Measurements from ENCODE around the gene MRPL12.

Gene MRPL12

GRCh38 chr17:81690549-81690948, 12.6 kb upstream of the MRPL12 start:
- H3K27ac Mint-ChIP-seq = no peak overlapping the region
- H3K36me3 Mint-ChIP-seq = peaks cover 7% of the 10 kb centered on the region
- peaks cover 18% of the 10 kb centered on the region for H3K4me1 Mint-ChIP-seq
- H3K27me3 Mint-ChIP-seq = no peaks in the 10 kb centered on the region
- no peaks in the 10 kb centered on the region for H3K9me3 Mint-ChIP-seq
- no peak overlapping the region for H3K4me3 Mint-ChIP-seq

GRCh38 chr17:81691196-81691595, 12.0 kb upstream of the MRPL12 start:
- no peak overlapping the region for H3K27ac Mint-ChIP-seq
- H3K27me3 Mint-ChIP-seq = no peaks in the 10 kb centered on the region
- no peaks in the 10 kb centered on the region for H3K9me3 Mint-ChIP-seq
- H3K4me1 Mint-ChIP-seq = peaks cover 14% of the 10 kb centered on the region
- H3K4me3 Mint-ChIP-seq = no peak overlapping the region
- H3K36me3 Mint-ChIP-seq = peaks cover 6% of the 10 kb centered on the region

GRCh38 chr17:81691608-81692007, 11.6 kb upstream of the MRPL12 start:
- Mint-ChIP-seq H3K4me1 (peaks cover 11% of the 10 kb centered on the region), H3K9me3 (no peaks in the 10 kb centered on the region), H3K36me3 (peaks cover 4% of the 10 kb centered on the region), H3K27ac (no peak overlapping the region), H3K27me3 (no peaks in the 10 kb centered on the region), H3K4me3 (no peak overlapping the region)

- Mint-ChIP-seq H3K4me1 (peaks cover 7% of the 10 kb centered on the region), H3K36me3 (peaks cover 2% of the 10 kb centered on the region), H3K27me3 (no peaks in the 10 kb centered on the region), H3K9me3 (no peaks in the 10 kb centered on the region), H3K27ac (no peak overlapping the region), H3K4me3 (no peak overlapping the region)
Measured at GRCh38 chr17:81693509-81694210, 9.5 kb upstream of the MRPL12 start.

- H3K9me3 Mint-ChIP-seq = no peaks in the 10 kb centered on the region
- H3K27me3 Mint-ChIP-seq = no peaks in the 10 kb centered on the region
- H3K4me1 Mint-ChIP-seq = peaks cover 3% of the 10 kb centered on the region
- no peak overlapping the region for H3K4me3 Mint-ChIP-seq
- H3K36me3 Mint-ChIP-seq = peaks cover 2% of the 10 kb centered on the region
- H3K27ac Mint-ChIP-seq = no peak overlapping the region
Measured at GRCh38 chr17:81694810-81695209, 8.4 kb upstream of the MRPL12 start.

- H3K9me3 Mint-ChIP-seq = no peaks in the 10 kb centered on the region
- peaks cover 2% of the 10 kb centered on the region for H3K36me3 Mint-ChIP-seq
- no peak overlapping the region for H3K4me3 Mint-ChIP-seq
- H3K27me3 Mint-ChIP-seq = no peaks in the 10 kb centered on the region
- peaks cover 3% of the 10 kb centered on the region for H3K4me1 Mint-ChIP-seq
- H3K27ac Mint-ChIP-seq = no peak overlapping the region
Measured at GRCh38 chr17:81695211-81695610, 8.0 kb upstream of the MRPL12 start.

GRCh38 chr17:81695801-81696200, 7.4 kb upstream of the MRPL12 start:
- peaks cover 5% of the 10 kb centered on the region for H3K4me1 Mint-ChIP-seq
- no peak overlapping the region for H3K4me3 Mint-ChIP-seq
- no peak overlapping the region for H3K27ac Mint-ChIP-seq
- H3K9me3 Mint-ChIP-seq = no peaks in the 10 kb centered on the region
- peaks cover 2% of the 10 kb centered on the region for H3K36me3 Mint-ChIP-seq
- H3K27me3 Mint-ChIP-seq = no peaks in the 10 kb centered on the region

GRCh38 chr17:81696218-81696941, 6.8 kb upstream of the MRPL12 start:
- Mint-ChIP-seq H3K27ac (no peak overlapping the region), H3K27me3 (no peaks in the 10 kb centered on the region), H3K9me3 (no peaks in the 10 kb centered on the region), H3K36me3 (peaks cover 2% of the 10 kb centered on the region), H3K4me1 (peaks cover 8% of the 10 kb centered on the region), H3K4me3 (no peak overlapping the region)

- Mint-ChIP-seq H3K4me1 (peaks cover 17% of the 10 kb centered on the region), H3K36me3 (peaks cover 2% of the 10 kb centered on the region), H3K27me3 (no peaks in the 10 kb centered on the region), H3K4me3 (no peak overlapping the region), H3K9me3 (no peaks in the 10 kb centered on the region), H3K27ac (no peak overlapping the region)
Measured at GRCh38 chr17:81697261-81698044, 5.7 kb upstream of the MRPL12 start.

- Mint-ChIP-seq H3K27ac (no peak overlapping the region), H3K27me3 (no peaks in the 10 kb centered on the region), H3K36me3 (peaks cover 3% of the 10 kb centered on the region), H3K4me3 (peak overlapping the region; percentile 30), H3K9me3 (no peaks in the 10 kb centered on the region), H3K4me1 (peaks cover 23% of the 10 kb centered on the region)
Measured at GRCh38 chr17:81700353-81701287, 2.5 kb upstream of the MRPL12 start.

GRCh38 chr17:81701288-81702071, 1.7 kb upstream of the MRPL12 start:
- Mint-ChIP-seq H3K36me3 (peaks cover 5% of the 10 kb centered on the region), H3K4me3 (peak overlapping the region; percentile 95), H3K27me3 (no peaks in the 10 kb centered on the region), H3K27ac (no peak overlapping the region), H3K9me3 (no peaks in the 10 kb centered on the region), H3K4me1 (peaks cover 23% of the 10 kb centered on the region)

- Mint-ChIP-seq H3K4me1 (peaks cover 20% of the 10 kb centered on the region), H3K36me3 (peaks cover 3% of the 10 kb centered on the region), H3K9me3 (no peaks in the 10 kb centered on the region), H3K27ac (peak overlapping the region; percentile 35), H3K27me3 (no peaks in the 10 kb centered on the region), H3K4me3 (peak overlapping the region; percentile 83)
Measured at GRCh38 chr17:81703747-81704654, 834 bp downstream of the MRPL12 start.

GRCh38 chr17:81705518-81706231, 2.5 kb downstream of the MRPL12 start:
- Mint-ChIP-seq H3K36me3 (peaks cover 3% of the 10 kb centered on the region), H3K4me3 (peak overlapping the region; percentile 47), H3K27me3 (no peaks in the 10 kb centered on the region), H3K27ac (peak overlapping the region; percentile 41), H3K4me1 (peaks cover 22% of the 10 kb centered on the region), H3K9me3 (no peaks in the 10 kb centered on the region)

All from activated naive CD4-positive, alpha-beta T cell treated with anti-CD3 and anti-CD28 coated beads, Interleukin-2, amount 50 U/mL, for 24 hours (primary cell).